Activated CD8-positive, alpha-beta memory T cell treated with anti-CD3 and anti-CD28 coated beads, Interleukin-2, amount 50 U/mL, for 24 hours (primary cell): ENCODE data around the gene RANGAP1.
A peak's percentile ranks its signal among the peaks of the same experiment; 100 is the strongest.

ENCODE experiments used
- DNase-seq: peaks from one replicate; pipeline ENCODE4 v3.0.0-alpha.2; 2020; ENCODE audit errors: extremely low read depth

RANGAP1 gene

GRCh38 chr22:41285820-41286638, at the start of gene RANGAP1:
Gene RANGAP1 (minus strand): TSS chr22:41286187. CDS start chr22:41281044, 5,143 bp downstream.
- peak; percentile 92 for DNase-seq

GRCh38 chr22:41334951-41335635, 49.1 kb upstream of the RANGAP1 start:
- DNase-seq: no peak

- no peak for DNase-seq
These were observed 48.2 kb upstream of the RANGAP1 start for GRCh38 chr22:41334215-41334614.

GRCh38 chr22:41333806-41334205, 47.8 kb upstream of the RANGAP1 start:
- no peak for DNase-seq

GRCh38 chr22:41332217-41332939, 46.4 kb upstream of the RANGAP1 start:
- no peak for DNase-seq

GRCh38 chr22:41330169-41330568, 44.2 kb upstream of the RANGAP1 start:
- DNase-seq: no peak

GRCh38 chr22:41327124-41327523, 41.1 kb upstream of the RANGAP1 start:
- DNase-seq: no peak

GRCh38 chr22:41324821-41325528, 39.0 kb upstream of the RANGAP1 start:
- no peak for DNase-seq

GRCh38 chr22:41320416-41321240, 34.6 kb upstream of the RANGAP1 start:
- no peak for DNase-seq

GRCh38 chr22:41315586-41315985, 29.6 kb upstream of the RANGAP1 start:
- DNase-seq: no peak

GRCh38 chr22:41314821-41315220, 28.8 kb upstream of the RANGAP1 start:
- DNase-seq: no peak

GRCh38 chr22:41311487-41311886, 25.5 kb upstream of the RANGAP1 start:
- no peak for DNase-seq

GRCh38 chr22:41310336-41310735, 24.3 kb upstream of the RANGAP1 start:
- no peak for DNase-seq

- DNase-seq: no peak
These were observed 22.6 kb upstream of the RANGAP1 start for GRCh38 chr22:41308544-41308947.

- DNase-seq: no peak
These were observed 22.1 kb upstream of the RANGAP1 start for GRCh38 chr22:41308054-41308453.

GRCh38 chr22:41305646-41306045, 19.7 kb upstream of the RANGAP1 start:
- DNase-seq: no peak

- DNase-seq: no peak
These were observed 16.8 kb upstream of the RANGAP1 start for GRCh38 chr22:41302811-41303210.

- no peak for DNase-seq
These were observed 16.2 kb upstream of the RANGAP1 start for GRCh38 chr22:41302021-41302767.

GRCh38 chr22:41301085-41302020, 15.4 kb upstream of the RANGAP1 start, which contains the start of gene ZC3H7B:
Gene ZC3H7B (plus strand): TSS chr22:41301525. CDS start chr22:41320661, 19,136 bp downstream.
- peak; percentile 51 for DNase-seq
